GM12865 (cell line): ENCODE data around the gene ARMC9.

ENCODE experiments used
- DNase-seq: peaks from one replicate; pipeline ENCODE4 v3.0.0; 2010; ENCODE audit warnings: low read depth
- H3K4me3 ChIP-seq: 2 replicates; pipeline ENCODE4 v1.5.1; 2011; ENCODE audit warnings: mild to moderate bottlenecking, low read depth, low read length, control low read depth
- CTCF ChIP-seq: IDR thresholded peaks from 2 replicates; pipeline ENCODE4 v1.5.1; 2011; ENCODE audit warnings: low read length, control low read depth, low read depth, inconsistent platforms; ENCODE audit not compliant: insufficient read depth; ENCODE audit errors: missing control alignments

Gene ARMC9

GRCh38 chr2:231361701-231362554, 163.5 kb downstream of the ARMC9 start:
- H3K4me3 ChIP-seq: no peak overlapping the region
- peak; percentile 68 for DNase-seq
- peak; percentile 25 for TF ChIP-seq CTCF

GRCh38 chr2:231362555-231363184, 164.2 kb downstream of the ARMC9 start:
- no peak for TF ChIP-seq CTCF
- H3K4me3 ChIP-seq: no peak overlapping the region
- no peak for DNase-seq

- no peak for TF ChIP-seq CTCF
- H3K4me3 ChIP-seq: no peak overlapping the region
- no peak for DNase-seq
These were observed 165.6 kb downstream of the ARMC9 start for GRCh38 chr2:231364061-231364460.

GRCh38 chr2:231364961-231365810, 166.8 kb downstream of the ARMC9 start:
- H3K4me3 ChIP-seq: no peak overlapping the region

GRCh38 chr2:231367178-231367577, 168.7 kb downstream of the ARMC9 start:
- H3K4me3 ChIP-seq: no peak overlapping the region
- no peak for TF ChIP-seq CTCF
- no peak for DNase-seq

More at GRCh38 chr2:231364961-231365810, 166.8 kb downstream of the ARMC9 start:
- TF ChIP-seq CTCF: no peak
- DNase-seq: no peak

GRCh38 chr2:231369580-231370428, 171.4 kb downstream of the ARMC9 start:
- no peak overlapping the region for H3K4me3 ChIP-seq
- no peak for DNase-seq
- TF ChIP-seq CTCF: no peak
